ENCODE measurements around the gene KCNJ16.

The KCNJ16 gene

DNA sequence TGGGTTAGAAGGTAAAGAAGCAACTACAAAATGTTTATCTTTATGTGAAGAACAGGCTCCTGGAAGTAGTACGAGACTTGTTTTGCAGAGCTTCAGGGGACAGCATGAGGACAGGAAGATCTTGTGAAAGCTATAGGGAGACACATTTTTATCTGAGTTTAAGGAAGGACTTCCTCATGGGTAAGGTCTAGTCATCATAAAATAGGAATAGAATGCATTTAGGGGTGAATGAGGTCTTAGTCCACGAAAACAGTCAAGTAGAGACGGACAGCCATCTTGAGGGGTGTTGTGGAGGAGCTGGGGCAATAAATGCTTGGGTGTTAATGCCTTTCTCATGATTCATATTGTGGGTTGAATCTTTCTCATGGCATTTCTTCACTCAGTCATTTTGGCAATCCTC is 24.3 kb downstream of the KCNJ16 start:
- DNase-seq: no peak

GRCh38 chr17:70099884-70100283 is 24.9 kb downstream of the KCNJ16 start:
- no peak for DNase-seq

- DNase-seq: no peak
Observed at GRCh38 chr17:70100983-70101382, 26.0 kb downstream of the KCNJ16 start.

DNA sequence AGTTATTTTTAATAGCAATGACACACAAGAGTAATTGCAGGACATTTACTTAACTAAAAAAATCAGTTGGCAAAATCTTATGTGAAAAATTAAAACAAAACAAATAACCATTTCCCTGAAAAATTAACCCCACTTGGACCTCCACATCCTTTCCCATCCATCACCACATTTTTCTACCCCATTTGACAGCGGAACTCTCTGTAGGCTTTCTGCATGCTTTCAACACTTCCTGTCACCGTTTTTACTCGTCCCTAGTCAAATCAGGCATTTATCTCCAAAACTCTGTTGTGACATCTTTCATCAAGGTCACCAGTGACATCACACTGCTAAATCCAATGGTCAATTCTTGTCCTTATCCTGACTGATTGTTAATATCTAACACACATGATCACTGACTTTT is 27.5 kb downstream of the KCNJ16 start:
- no peak for DNase-seq

- DNase-seq: no peak
Observed at GRCh38 chr17:70104791-70105523, 29.9 kb downstream of the KCNJ16 start.

DNA sequence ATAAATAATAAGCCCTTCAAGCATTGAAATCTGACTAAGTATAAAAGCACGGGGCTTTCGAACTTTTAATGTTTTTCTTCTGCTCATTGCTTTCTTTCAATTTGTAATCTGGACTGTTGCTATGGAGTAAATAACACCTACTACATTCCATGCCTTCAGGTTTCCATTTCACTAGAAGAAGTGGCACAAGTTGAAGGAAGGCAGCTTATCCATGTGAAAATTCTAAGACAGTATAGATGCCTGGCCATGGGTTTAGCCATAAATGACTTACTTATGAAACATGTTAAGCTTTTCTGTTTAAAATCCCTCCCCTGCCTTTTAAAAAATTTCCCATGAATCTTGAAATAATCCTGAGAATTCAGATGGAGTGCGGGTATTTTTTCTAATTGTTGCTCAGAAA is 30.6 kb downstream of the KCNJ16 start:
- no peak for DNase-seq

DNA sequence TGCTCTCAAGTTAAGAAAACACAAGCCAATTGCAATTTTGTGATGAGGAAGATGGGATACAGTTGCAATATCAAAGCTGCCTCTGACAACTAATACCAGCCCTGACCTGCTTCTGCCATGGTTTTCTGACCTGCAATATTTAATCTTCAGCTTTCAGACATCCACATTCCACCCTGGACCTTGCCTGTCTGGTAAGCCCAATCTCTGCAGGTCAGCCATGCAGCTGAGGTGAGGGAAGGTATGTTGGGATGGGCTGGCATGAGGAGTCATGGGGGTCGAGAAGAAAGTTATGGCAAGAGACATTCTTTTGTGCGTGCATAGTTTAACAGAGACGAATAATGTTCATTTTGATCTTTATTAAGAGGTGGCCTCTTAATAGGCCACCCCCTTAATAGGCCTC is 31.5 kb downstream of the KCNJ16 start:
- no peak for DNase-seq

DNA sequence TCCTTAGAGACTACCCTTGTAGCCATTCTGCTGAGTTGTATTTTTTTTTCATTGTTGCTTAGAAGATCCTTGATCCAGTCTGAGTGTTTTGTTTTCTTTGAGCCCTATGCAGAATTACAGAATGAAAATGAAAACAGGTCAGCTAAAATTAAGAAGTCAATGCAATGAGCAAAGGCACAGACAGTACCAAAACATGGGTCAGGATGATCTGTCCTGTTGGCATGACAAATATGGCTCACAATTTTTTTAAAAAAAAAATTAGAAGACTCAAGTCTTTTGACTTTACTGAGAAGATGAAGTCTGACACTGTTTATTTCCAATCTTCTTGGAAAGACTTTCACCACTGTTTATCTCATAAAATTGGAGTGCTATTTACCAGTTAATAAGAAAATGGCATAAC is 32.4 kb downstream of the KCNJ16 start:
- no peak for DNase-seq

DNA sequence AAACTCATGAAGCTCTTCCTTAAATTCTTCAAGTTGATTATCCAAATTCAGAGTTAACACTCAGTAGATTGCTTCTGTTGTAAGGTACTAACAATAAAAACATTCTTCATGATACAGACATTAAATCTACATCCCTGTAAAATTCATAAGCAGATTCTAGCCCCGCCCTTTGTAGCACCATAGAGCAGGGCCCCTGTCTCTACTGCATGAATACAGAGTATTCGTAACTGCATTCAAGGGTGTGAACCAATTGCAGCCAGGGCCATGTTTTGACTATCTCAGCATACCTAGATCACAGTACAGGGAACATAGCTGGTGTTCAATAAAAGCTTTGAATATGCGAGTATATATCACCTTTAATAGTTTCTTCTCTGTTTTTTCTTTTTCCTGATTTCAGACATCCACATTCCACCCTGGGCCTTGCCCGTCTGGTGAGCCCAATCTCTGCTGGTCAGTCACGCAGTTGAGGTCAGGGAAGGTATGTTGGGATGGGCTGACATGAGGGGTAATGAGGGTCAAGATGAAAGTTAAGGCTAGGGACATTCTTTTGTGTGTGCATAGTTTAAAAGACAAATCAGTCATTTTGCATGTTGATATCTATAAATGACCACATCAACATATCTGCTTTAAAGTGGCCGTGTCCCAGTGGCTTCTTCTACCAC is 33.0 kb downstream of the KCNJ16 start:
- no peak for DNase-seq

- no peak for DNase-seq
Observed at GRCh38 chr17:70109497-70109896, 34.5 kb downstream of the KCNJ16 start.

GRCh38 chr17:70110443-70110880 is 35.4 kb downstream of the KCNJ16 start:
- DNase-seq: no peak

GRCh38 chr17:70111201-70111600 is 36.2 kb downstream of the KCNJ16 start:
- DNase-seq: no peak

DNA sequence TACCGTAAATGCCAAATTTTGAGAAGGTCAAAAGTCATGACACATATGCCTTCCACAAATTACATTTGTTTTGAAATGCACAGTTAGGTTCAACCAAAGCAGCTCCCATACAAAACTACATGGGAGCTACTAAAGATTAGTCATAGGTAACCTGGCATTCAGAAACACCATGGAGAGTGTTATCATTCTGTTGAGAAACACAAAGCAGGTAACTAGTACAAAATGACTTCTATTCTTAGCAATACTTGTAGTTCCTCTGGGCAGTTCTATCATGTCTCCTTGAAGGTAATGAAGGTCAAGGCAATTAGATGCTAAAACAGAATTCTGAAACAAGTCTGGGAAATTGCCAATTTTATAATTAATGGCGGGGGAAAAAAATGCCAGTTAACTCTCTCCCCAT is 39.4 kb downstream of the KCNJ16 start:
- no peak for DNase-seq

GRCh38 chr17:70115126-70115525 is 40.1 kb downstream of the KCNJ16 start:
- no peak for DNase-seq

GRCh38 chr17:70116919-70117318 is 41.9 kb downstream of the KCNJ16 start:
- DNase-seq: no peak

DNA sequence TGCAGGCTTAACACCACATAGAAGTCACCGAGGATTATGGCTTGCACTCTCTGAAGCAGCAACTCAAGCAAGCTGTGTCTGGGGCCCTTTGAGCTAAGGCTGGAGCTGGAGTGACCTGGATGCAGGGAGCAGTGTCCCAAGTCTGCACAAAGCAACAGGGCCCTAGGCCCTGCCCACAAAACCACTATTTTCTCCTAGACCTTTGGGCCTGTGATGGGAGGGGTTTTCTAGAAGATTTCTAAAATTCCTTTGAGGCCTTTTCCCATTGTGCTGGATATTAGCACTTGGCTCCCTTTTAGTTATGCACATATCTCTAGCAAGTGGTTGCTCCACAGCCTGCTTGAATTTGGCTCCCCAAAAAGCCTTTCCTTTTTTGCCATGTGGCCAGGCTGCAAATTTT is 44.5 kb downstream of the KCNJ16 start:
- DNase-seq: no peak

DNA sequence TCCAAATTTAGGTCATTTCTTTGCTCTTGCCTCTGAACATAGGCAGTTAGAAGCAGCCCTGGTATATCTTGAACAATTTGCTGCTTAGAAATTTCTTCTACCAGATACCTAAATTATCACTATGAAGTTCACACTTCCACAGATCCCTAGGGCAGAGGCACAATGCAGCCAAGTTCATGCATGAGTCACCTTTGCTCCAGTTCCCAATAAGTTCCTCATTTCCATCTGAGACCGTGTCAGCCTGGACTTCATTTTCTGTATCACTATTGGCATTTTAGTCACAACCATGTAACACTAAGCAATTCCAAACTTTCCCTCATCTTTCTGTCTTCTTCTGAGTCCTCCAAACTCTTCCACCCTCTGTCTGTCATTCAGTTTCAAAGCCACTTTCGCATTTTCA is 45.0 kb downstream of the KCNJ16 start:
- no peak for DNase-seq

DNA sequence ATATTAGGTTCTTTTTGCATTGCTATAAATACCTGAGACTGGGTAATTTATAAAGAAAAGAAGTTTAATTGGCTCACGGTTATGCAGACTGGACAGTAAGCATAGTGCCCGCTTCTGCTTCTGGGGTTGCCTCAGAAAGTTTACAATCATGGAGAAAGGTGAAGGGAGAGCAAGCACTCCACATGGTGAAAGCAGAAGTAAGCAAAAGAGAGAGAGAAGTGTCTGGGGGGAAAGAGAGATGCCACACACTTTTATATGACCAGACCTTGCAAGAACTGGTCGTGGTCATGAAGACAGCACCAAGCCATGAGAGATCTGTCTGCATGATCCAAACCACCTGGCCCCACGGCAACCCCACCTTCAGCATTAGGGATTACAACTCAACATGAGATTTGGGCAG is 45.4 kb downstream of the KCNJ16 start:
- DNase-seq: no peak

DNA sequence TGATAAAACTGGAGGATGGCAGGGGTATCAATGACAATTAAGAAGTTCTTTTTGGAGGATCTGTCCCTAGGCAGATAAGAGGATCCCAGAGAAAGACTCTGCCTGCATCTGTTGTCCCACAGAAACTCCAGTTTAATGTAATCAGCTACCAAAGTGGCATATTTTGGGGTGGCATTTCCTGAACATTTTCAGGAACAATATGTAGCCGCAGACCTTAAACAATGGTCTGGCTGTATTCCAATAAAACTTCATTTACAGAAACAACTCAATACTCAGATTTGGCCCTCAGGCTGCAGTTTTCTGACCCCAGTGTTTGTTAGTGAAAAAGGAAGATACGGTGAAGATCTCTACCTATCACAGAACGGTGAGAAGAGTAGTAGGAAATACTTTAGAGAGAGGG is 46.1 kb downstream of the KCNJ16 start:
- no peak for DNase-seq

DNA sequence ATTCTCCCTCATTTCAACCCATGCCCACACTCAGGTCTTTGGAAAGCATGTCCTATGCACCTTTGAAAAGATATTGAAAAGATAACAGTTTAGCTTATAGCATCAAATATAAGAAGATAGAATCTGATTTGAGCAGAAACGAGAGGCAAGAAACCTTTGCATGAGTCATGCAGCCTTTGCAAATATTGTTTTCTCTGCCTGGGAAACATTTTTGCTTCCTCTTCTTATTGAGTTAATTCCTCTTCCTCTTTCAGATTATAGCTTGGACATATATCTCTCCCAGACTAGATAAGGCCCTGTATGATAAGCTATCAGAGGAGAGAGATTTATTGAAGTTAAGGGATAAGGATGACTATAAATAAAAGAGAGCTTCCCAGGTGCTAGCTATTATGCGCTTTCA is 48.2 kb downstream of the KCNJ16 start:
- no peak for DNase-seq

- DNase-seq: no peak
Observed at GRCh38 chr17:70124723-70125122, 49.7 kb downstream of the KCNJ16 start.

DNA sequence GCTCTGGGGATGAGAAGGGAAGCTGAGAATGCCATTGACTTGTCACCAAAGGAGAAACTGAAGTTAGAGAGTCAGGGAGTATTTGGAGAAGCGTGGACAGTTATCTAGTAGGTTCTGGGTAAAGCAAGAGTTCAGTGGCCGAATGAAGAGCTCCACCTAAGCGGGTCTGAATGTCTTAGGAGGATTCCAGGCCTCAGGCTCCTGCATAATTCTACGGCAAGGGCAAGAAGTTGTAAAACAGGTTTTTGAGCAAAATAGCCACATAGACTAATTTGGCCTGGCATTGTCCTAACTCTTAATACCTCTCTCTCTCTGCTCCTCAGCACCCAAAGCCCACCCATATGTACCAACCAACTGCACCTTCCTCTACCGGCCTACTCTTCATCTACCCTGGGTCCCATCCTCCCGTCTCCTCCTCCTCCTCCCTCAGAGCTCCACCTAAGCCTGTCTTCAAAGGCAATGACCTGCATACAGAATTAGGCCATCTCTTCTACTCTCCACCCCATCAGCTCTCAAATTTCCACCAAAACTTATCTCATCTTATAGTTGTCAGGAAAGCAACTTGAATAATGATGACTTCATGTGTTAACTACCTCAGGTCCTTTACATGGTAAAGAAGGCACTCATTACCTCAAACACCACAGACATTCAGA is 52.3 kb downstream of the KCNJ16 start:
- DNase-seq: no peak

DNA sequence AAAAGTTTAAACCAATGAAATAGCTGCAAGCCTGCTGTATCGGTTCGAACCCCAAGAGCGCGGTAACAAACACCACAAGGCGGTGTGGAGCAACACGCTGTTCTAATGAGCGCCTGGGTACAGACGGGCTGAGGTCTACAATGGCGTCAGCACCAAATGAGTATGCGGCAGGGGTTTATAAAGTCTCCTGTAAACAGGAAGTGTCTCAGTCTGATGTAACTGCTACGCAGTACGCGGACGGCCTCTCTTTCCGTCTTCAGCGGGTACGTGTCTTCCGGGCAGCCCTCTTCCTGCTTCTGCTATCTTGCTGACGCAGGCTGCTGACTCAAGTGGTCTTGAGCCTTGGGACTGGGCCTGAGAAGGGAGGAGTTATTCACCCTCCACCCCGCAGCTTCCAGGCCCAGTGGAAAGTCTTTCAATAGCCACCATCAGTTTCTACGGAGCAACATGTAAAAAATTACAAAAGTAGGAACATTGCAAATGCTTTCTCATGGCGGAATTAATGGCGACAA is 53.8 kb downstream of the KCNJ16 start:
- no peak for DNase-seq

DNA sequence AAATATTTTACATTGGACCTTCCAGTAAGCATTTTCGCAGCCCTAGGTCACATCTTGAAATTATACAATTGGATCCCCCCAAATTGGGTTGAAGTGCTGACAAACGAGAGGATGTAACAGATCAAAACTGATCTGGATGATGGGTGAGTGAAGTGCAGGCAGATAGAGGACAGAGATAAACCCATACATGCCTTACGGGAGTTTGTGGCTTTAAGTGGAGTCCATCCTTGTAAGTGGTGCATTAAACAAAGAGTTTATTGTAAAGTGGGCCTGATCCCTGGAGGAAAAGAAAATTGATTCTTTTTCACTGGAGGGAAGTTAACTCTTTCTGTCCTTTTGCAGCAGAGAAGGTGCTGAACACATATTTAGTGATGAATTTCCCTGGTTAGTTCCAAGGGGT is 55.3 kb downstream of the KCNJ16 start:
- DNase-seq: no peak
